Natural killer cell (primary cell): Measurements from ENCODE around the gene VPS37B. TPM values are rescaled to one million over a fixed set of nuclear protein-coding genes. Genes with fewer than 3 reads are reported as not detected.

Experiments used
- ATAC-seq, 3 donors: fragments of 150-1000 bp in 2 of 3; fragments of 200-7000 bp in 1 of 3; cut with Tn5 transposase; 1 replicate in 1 of 3; 2 replicates in 2 of 3; pipeline ENCODE4 v1.10.0; 2021; ENCODE audit warnings: mild to moderate bottlenecking in 2 of 3, moderate library complexity in 2 of 3
- DNase-seq, 2 donors: peaks; one replicate each; pipeline versions ENCODE4 v3.0.0 to v3.0.0-alpha.2; 2013 to 2021; ENCODE audit warnings: mixed read lengths in 1 of 2
- H3K27ac ChIP-seq: one replicate; pipeline ENCODE4 v1.5.1; 2013; ENCODE audit warnings: mild to moderate bottlenecking, low read length
- H3K27me3 ChIP-seq: one replicate; pipeline ENCODE4 v1.6.1; 2013; ENCODE audit warnings: low read length; ENCODE audit not compliant: control insufficient read depth, insufficient read depth
- H3K36me3 ChIP-seq: one replicate; pipeline ENCODE4 v1.6.1; 2013; ENCODE audit warnings: low read length; ENCODE audit not compliant: control insufficient read depth, insufficient read depth
- H3K4me1 ChIP-seq: one replicate; pipeline ENCODE4 v1.6.1; 2013; ENCODE audit warnings: low read length; ENCODE audit not compliant: control insufficient read depth, insufficient read depth
- H3K4me3 ChIP-seq: one replicate; pipeline ENCODE4 v1.5.1; 2013; ENCODE audit warnings: low read length
- H3K9me3 ChIP-seq: one replicate; pipeline ENCODE4 v1.6.1; 2013; ENCODE audit warnings: low read length; ENCODE audit not compliant: control insufficient read depth, insufficient read depth
- H3K27ac Mint-ChIP-seq, 2 donors: one replicate each; pipeline ENCODE4 v1.8.0; 2022; ENCODE audit warnings: mild to moderate bottlenecking in 2 of 2, mixed read lengths in 2 of 2, moderate library complexity in 1 of 2
- H3K27me3 Mint-ChIP-seq, 2 donors: one replicate each; pipeline ENCODE4 v1.8.0; 2022; ENCODE audit warnings: low read depth in 2 of 2, mixed read lengths in 2 of 2
- H3K36me3 Mint-ChIP-seq: one replicate; pipeline ENCODE4 v1.8.0; 2022; ENCODE audit warnings: mixed read lengths
- H3K4me1 Mint-ChIP-seq, 2 donors: one replicate each; pipeline ENCODE4 v1.8.0; 2022; ENCODE audit warnings: mixed read lengths in 2 of 2
- H3K4me3 Mint-ChIP-seq: one replicate; pipeline ENCODE4 v1.8.0; 2022; ENCODE audit warnings: mild to moderate bottlenecking, moderate library complexity, mixed read lengths
- H3K9me3 Mint-ChIP-seq, 2 donors: one replicate each; pipeline ENCODE4 v1.8.0; 2022; ENCODE audit warnings: mixed read lengths in 2 of 2
- CTCF ChIP-seq: fragments of 200-600 bp; IDR thresholded peaks from one replicate; pipeline ENCODE4 v1.8.0; 2022; ENCODE audit warnings: antibody characterized with exemption
- WGBS: methylation state at CpG from one replicate; pipeline ENCODE4 v1.1.7; 2013; ENCODE audit warnings: missing lambda C conversion rate; ENCODE audit not compliant: insufficient coverage; 5-methylcytosine and 5-hydroxymethylcytosine counted together
- intact Hi-C: fragments of 100-400 bp; cut with micrococcal nuclease; formaldehyde crosslinking; loops from one replicate; pipeline ENCODE4 v1.14.2; 2022
- total RNA-seq, 4 donors: library from RNA; stranded (reverse); fragments of 120-200 nt in 1 of 4; gene quantifications; one replicate each; pipeline versions ENCODE4 v1.2.3 to v1.2.4, GENCODE V29; 2013 to 2022

Gene VPS37B
- total RNA-seq, 3 donors from 2014 or later (not counting 1 experiment from before 2014, with no cell fraction given), result 142 to 167 (median 165) TPM

- peaks cover 8% of the 10 kb centered on the region for H3K4me1 ChIP-seq
- H3K4me3 Mint-ChIP-seq, result no peak overlapping the region
- no peaks in the 10 kb centered on the region for H3K9me3 Mint-ChIP-seq
- ATAC-seq (no peak), DNase-seq (peak in 1 of 2 donors; percentile 5)
- no peaks in the 10 kb centered on the region for H3K27me3 Mint-ChIP-seq
- no peaks in the 10 kb centered on the region for H3K27me3 ChIP-seq
- no peak for TF ChIP-seq CTCF
- intact Hi-C loops, result no loop called here
- no peak overlapping the region for H3K27ac ChIP-seq
- 87% methylated on average over 7 of the region's 7 CpGs for WGBS
- H3K4me3 ChIP-seq, result no peak overlapping the region
- H3K9me3 ChIP-seq, result no peaks in the 10 kb centered on the region
- H3K36me3 ChIP-seq, result no peaks in the 10 kb centered on the region
- peaks cover 12 to 16% of the 10 kb centered on the region in 2 donors for H3K4me1 Mint-ChIP-seq
- H3K36me3 Mint-ChIP-seq, result no peaks in the 10 kb centered on the region
- no peak overlapping the region for H3K27ac Mint-ChIP-seq
Observed at GRCh38 chr12:122830517-122831214, 65.3 kb downstream of the VPS37B start.

- no peak overlapping the region for H3K4me3 ChIP-seq
- no peak overlapping the region for H3K27ac ChIP-seq
- WGBS, result 77% methylated on average over 5 of the region's 5 CpGs
- no peak for TF ChIP-seq CTCF
- no peaks in the 10 kb centered on the region for H3K9me3 ChIP-seq
- ATAC-seq (no peak), DNase-seq (no peak)
- no peaks in the 10 kb centered on the region for H3K4me1 Mint-ChIP-seq
- no peaks in the 10 kb centered on the region for H3K27me3 Mint-ChIP-seq
- no peaks in the 10 kb centered on the region for H3K9me3 Mint-ChIP-seq
- no peak overlapping the region for H3K27ac Mint-ChIP-seq
- no peaks in the 10 kb centered on the region for H3K4me1 ChIP-seq
- no peaks in the 10 kb centered on the region for H3K36me3 Mint-ChIP-seq
- no peaks in the 10 kb centered on the region for H3K27me3 ChIP-seq
- H3K4me3 Mint-ChIP-seq, result no peak overlapping the region
- intact Hi-C loops, result no loop called here
- H3K36me3 ChIP-seq, result no peaks in the 10 kb centered on the region
Observed at GRCh38 chr12:122827258-122827657, 68.7 kb downstream of the VPS37B start.

GRCh38 chr12:122825773-122826724 is 69.9 kb downstream of the VPS37B start:
- DNase-seq (peak in 1 of 2 donors; percentile 40), ATAC-seq (no peak)
- no peaks in the 10 kb centered on the region for H3K9me3 Mint-ChIP-seq
- Histone ChIP-seq H3K27me3 (no peaks in the 10 kb centered on the region), H3K9me3 (no peaks in the 10 kb centered on the region), H3K27ac (no peak overlapping the region), H3K4me3 (no peak overlapping the region), H3K36me3 (no peaks in the 10 kb centered on the region), H3K4me1 (no peaks in the 10 kb centered on the region)
- no peaks in the 10 kb centered on the region for H3K36me3 Mint-ChIP-seq
- no peak for TF ChIP-seq CTCF
- no peaks in the 10 kb centered on the region for H3K4me1 Mint-ChIP-seq
- peak overlapping the region; percentile 59 for H3K4me3 Mint-ChIP-seq
- 60% methylated on average over 16 of the region's 22 CpGs for WGBS
- H3K27ac Mint-ChIP-seq, result no peak overlapping the region
- intact Hi-C loops, result no loop called here
- H3K27me3 Mint-ChIP-seq, result no peaks in the 10 kb centered on the region
